ENCODE data around the gene PARD3.
A peak's percentile ranks its signal among the peaks of the same experiment; 100 is the strongest.

Gene PARD3

GRCh38 chr10:34198953-34199352 lies 616.1 kb downstream of the PARD3 start:
- no peak for DNase-seq

- no peak for DNase-seq
Observed at GRCh38 chr10:34196058-34196433, 619.0 kb downstream of the PARD3 start.

GRCh38 chr10:34195364-34196057 lies 619.6 kb downstream of the PARD3 start:
- no peak for DNase-seq

GRCh38 chr10:34193931-34194626 lies 621.0 kb downstream of the PARD3 start:
- no peak for DNase-seq

- no peak for DNase-seq
Observed at GRCh38 chr10:34192646-34193045, 622.5 kb downstream of the PARD3 start.

- no peak for DNase-seq
Observed at GRCh38 chr10:34191406-34191805, 623.7 kb downstream of the PARD3 start.

GRCh38 chr10:34190580-34190979 lies 624.5 kb downstream of the PARD3 start:
- DNase-seq = no peak

- DNase-seq = no peak
Observed at GRCh38 chr10:34189830-34190229, 625.3 kb downstream of the PARD3 start.

GRCh38 chr10:34188221-34188620 lies 626.9 kb downstream of the PARD3 start:
- no peak for DNase-seq

- DNase-seq = no peak
Observed at GRCh38 chr10:34187201-34187600, 627.9 kb downstream of the PARD3 start.

GRCh38 chr10:34186745-34187144 lies 628.4 kb downstream of the PARD3 start:
- DNase-seq = no peak

- DNase-seq = no peak
Observed at GRCh38 chr10:34185998-34186397, 629.1 kb downstream of the PARD3 start.

- DNase-seq = no peak
Observed at GRCh38 chr10:34184939-34185386, 630.1 kb downstream of the PARD3 start.

- peak in 6 of 56 donors; percentile 2 to 29 (median 18) for DNase-seq
Observed at GRCh38 chr10:34184397-34184796, 630.7 kb downstream of the PARD3 start.

- no peak for DNase-seq
Observed at GRCh38 chr10:34183016-34183796, 631.9 kb downstream of the PARD3 start.

GRCh38 chr10:34181553-34182300 lies 633.4 kb downstream of the PARD3 start:
- DNase-seq = no peak

GRCh38 chr10:34180749-34181148 lies 634.3 kb downstream of the PARD3 start:
- no peak for DNase-seq

- DNase-seq = no peak
Observed at GRCh38 chr10:34179280-34179679, 635.8 kb downstream of the PARD3 start.

- no peak for DNase-seq
Observed at GRCh38 chr10:34178756-34179155, 636.3 kb downstream of the PARD3 start.

- no peak for DNase-seq
Observed at GRCh38 chr10:34178196-34178595, 636.9 kb downstream of the PARD3 start.

- DNase-seq = no peak
Observed at GRCh38 chr10:34177445-34177844, 637.7 kb downstream of the PARD3 start.

GRCh38 chr10:34176351-34176750 lies 638.7 kb downstream of the PARD3 start:
- DNase-seq = no peak
